NCI-H82 (cell line): Measurements from ENCODE around the gene EFTUD2.
"Not testable (repeated sequence)": the region's sequence is repeated elsewhere in the genome, so short reads cannot be mapped to it uniquely, and the experiment has no call there.

ENCODE experiments used
- DNase-seq: peaks from one replicate; lab custom pipeline; 2025; lab: John Stamatoyannopoulos, UW

The EFTUD2 gene

GRCh38 chr17:44808656-44809388, 90.4 kb downstream of the EFTUD2 start:
- DNase-seq = not testable (repeated sequence)

DNA sequence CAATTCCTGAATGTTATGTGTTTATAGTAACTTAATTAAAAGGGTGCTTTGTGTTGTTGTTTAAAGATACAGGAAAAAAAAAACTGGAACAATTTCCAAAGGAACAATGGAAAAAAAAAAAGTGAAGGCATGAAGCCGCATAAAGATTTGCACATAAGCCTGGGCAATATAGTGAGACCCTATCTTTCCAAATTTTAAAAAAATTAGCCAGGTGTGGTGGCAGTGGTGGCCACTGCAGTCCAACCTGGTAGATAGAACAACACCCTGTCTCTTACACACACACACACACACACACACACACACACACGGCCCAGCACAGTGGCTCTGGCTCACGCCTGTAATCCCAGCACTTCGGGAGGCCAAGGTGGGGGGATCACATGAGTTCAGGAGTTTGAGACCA, 91.1 kb downstream of the EFTUD2 start:
- DNase-seq = peak; percentile 16

DNA sequence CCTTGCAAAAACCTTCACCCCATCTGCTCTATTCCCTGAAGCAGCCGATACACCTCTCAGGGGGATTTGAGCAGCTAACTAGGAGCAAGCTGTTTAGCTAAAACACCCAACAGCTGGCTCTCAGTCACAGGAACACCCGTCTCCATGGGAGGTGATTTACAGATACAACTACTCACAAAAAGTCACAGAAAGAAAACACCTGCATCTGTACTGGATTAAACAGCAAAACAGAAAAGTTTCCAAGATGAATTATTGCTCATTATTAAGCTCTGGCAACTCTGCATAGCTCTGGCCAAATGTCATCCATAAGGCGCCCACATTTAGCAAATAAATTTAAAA, 91.5 kb downstream of the EFTUD2 start:
- DNase-seq = peak; percentile 97

- no peak for DNase-seq
Measured at GRCh38 chr17:44807093-44807816, 92.0 kb downstream of the EFTUD2 start.

GRCh38 chr17:44804302-44805089, 94.7 kb downstream of the EFTUD2 start:
- DNase-seq = no peak

GRCh38 chr17:44801880-44802279, 97.4 kb downstream of the EFTUD2 start:
- DNase-seq = no peak
